GM23338 (cell line): Measurements from ENCODE around the gene RGS6. TPM values are rescaled to one million over a fixed set of nuclear protein-coding genes. Genes with fewer than 3 reads are reported as not detected.

Experiments used
- ATAC-seq: fragments of 200-7000 bp; cut with Tn5 transposase; 3 replicates; pipeline ENCODE4 v1.9.1; 2020
- DNase-seq: peaks from one replicate; pipeline ENCODE4 v3.0.0-alpha.2; 2015; ENCODE audit warnings: low spot score
- H2AFZ ChIP-seq: fragments of 200-600 bp; sonication (generic); 2 replicates; pipeline ENCODE4 v1.8.0; 2016; ENCODE audit warnings: antibody characterized with exemption, mild to moderate bottlenecking, moderate library complexity
- H3F3A ChIP-seq: fragments of 200-600 bp; sonication (generic); replicated peaks from 2 replicates; pipeline ENCODE4 v1.8.0; 2017; ENCODE audit warnings: antibody characterized with exemption, mixed run types, low read depth
- H3K27ac ChIP-seq: fragments of 200-600 bp; sonication (generic); 2 replicates; pipeline ENCODE4 v1.6.1; 2016; ENCODE audit warnings: low read depth
- H3K27me3 ChIP-seq: fragments of 200-600 bp; sonication (generic); 2 replicates; pipeline ENCODE4 v1.8.0; 2016; ENCODE audit warnings: mild to moderate bottlenecking, mixed run types, moderate library complexity; ENCODE audit not compliant: insufficient read depth
- H3K36me3 ChIP-seq: fragments of 200-600 bp; sonication (generic); 2 replicates; pipeline ENCODE4 v1.8.0; 2016; ENCODE audit warnings: mild to moderate bottlenecking; ENCODE audit not compliant: insufficient read depth
- H3K4me1 ChIP-seq: fragments of 200-600 bp; sonication (generic); 2 replicates; pipeline ENCODE4 v1.8.0; 2016; ENCODE audit warnings: mild to moderate bottlenecking, moderate library complexity; ENCODE audit not compliant: insufficient read depth
- H3K4me2 ChIP-seq: fragments of 200-600 bp; sonication (generic); 2 replicates; pipeline ENCODE4 v1.7.1; 2017; ENCODE audit warnings: mixed run types
- H3K4me3 ChIP-seq: fragments of 200-600 bp; sonication (generic); 2 replicates; pipeline ENCODE4 v1.6.1; 2016; ENCODE audit warnings: mixed run types
- H3K79me2 ChIP-seq: fragments of 200-600 bp; sonication (generic); replicated peaks from 2 replicates; pipeline ENCODE4 v1.8.0; 2017; ENCODE audit warnings: mild to moderate bottlenecking; ENCODE audit not compliant: insufficient read depth
- H3K9me2 ChIP-seq: fragments of 200-600 bp; sonication (generic); 2 replicates; pipeline ENCODE4 v1.8.0; 2017; ENCODE audit not compliant: insufficient read depth
- H4K20me1 ChIP-seq: fragments of 200-600 bp; sonication (generic); replicated peaks from 2 replicates; pipeline ENCODE4 v1.8.0; 2017; ENCODE audit warnings: mild to moderate bottlenecking; ENCODE audit not compliant: insufficient read depth
- H3K27ac Mint-ChIP-seq: 2 replicates; pipeline ENCODE4 v1.8.0; 2020; ENCODE audit warnings: inconsistent platforms, mild to moderate bottlenecking, moderate library complexity, mixed read lengths
- H3K27me3 Mint-ChIP-seq: 3 replicates; pipeline ENCODE4 v1.8.0; 2022; ENCODE audit warnings: low read depth, mild to moderate bottlenecking, moderate library complexity, mixed read lengths, inconsistent platforms; ENCODE audit not compliant: insufficient read depth, poor library complexity
- H3K36me3 Mint-ChIP-seq: 3 replicates; pipeline ENCODE4 v1.8.0; 2021; ENCODE audit warnings: low read depth, mild to moderate bottlenecking, inconsistent platforms, moderate library complexity, mixed read lengths
- H3K4me1 Mint-ChIP-seq: 3 replicates; pipeline ENCODE4 v1.8.0; 2020; ENCODE audit warnings: mild to moderate bottlenecking, inconsistent platforms, mixed read lengths
- H3K4me3 Mint-ChIP-seq: 3 replicates; pipeline ENCODE4 v1.8.0; 2021; ENCODE audit warnings: moderate library complexity, mild to moderate bottlenecking, inconsistent platforms, mixed read lengths
- H3K9me3 Mint-ChIP-seq: 3 replicates; pipeline ENCODE4 v1.8.0; 2020; ENCODE audit warnings: moderate library complexity, mild to moderate bottlenecking, inconsistent platforms, mixed read lengths
- CTCF ChIP-seq, 2 experiments: fragments of 200-600 bp in 1 of 2; sonication (generic) in 1 of 2; conservative IDR thresholded peaks; 2 replicates each; pipeline versions ENCODE4 v1.5.1 to v1.6.1; 2016 to 2017; ENCODE audit warnings: antibody characterized with exemption in 2 of 2, low read depth in 2 of 2, mild to moderate bottlenecking in 2 of 2, moderate library complexity in 1 of 2
- EZH2 ChIP-seq: fragments of 200-600 bp; sonication (generic); IDR thresholded peaks from one replicate; pipeline ENCODE4 v1.8.0; 2017; ENCODE audit warnings: antibody characterized with exemption, mild to moderate bottlenecking, low read depth; ENCODE audit not compliant: unreplicated experiment
- EZH2phosphoT487 ChIP-seq: fragments of 200-600 bp; sonication (generic); IDR thresholded peaks from one replicate; pipeline ENCODE4 v1.8.1; 2018; ENCODE audit warnings: antibody characterized with exemption; ENCODE audit not compliant: unreplicated experiment
- NANOG ChIP-seq: IDR thresholded peaks from 2 replicates; pipeline ENCODE4 v1.6.1; 2016; ENCODE audit warnings: antibody characterized with exemption, borderline replicate concordance
- STAT1 ChIP-seq: IDR thresholded peaks from one replicate; pipeline ENCODE4 v1.6.1; 2016; ENCODE audit warnings: antibody characterized with exemption; ENCODE audit not compliant: unreplicated experiment
- ZNF114 ChIP-seq: fragments of 250-450 bp; sonication (Bioruptor Pico); IDR thresholded peaks from 2 replicates; pipeline ENCODE4 v1.5.0; 2020; ENCODE audit warnings: mild to moderate bottlenecking, moderate library complexity
- ZNF462 ChIP-seq: fragments of 250-450 bp; sonication (Bioruptor Pico); IDR thresholded peaks from 2 replicates; pipeline ENCODE4 v1.5.0; 2020; ENCODE audit warnings: mild to moderate bottlenecking, moderate library complexity
- polyA plus RNA-seq: library from polyadenylated mRNA; unstranded; fragments of >200 nt; fragmentation: Nextera tagmentation; extraction: Ambion mirVana; gene quantifications from 2 replicates; pipeline ENCODE4 v1.2.1, GENCODE V29; 2016
- total RNA-seq: library from RNA; depleted of rRNA; stranded (reverse); fragments of >200 nt; shearing (Covaris generic); gene quantifications from 2 replicates; pipeline ENCODE4 v1.2.3, GENCODE V29; 2014
- TF ChIP-seq, protein P1 (sequence below): IDR thresholded peaks from 2 replicates; pipeline ENCODE4 v1.6.1; 2016; ENCODE audit warnings: antibody characterized with exemption
- TF ChIP-seq, protein P2 (sequence below): IDR thresholded peaks from one replicate; pipeline ENCODE4 v1.6.1; 2018; ENCODE audit warnings: antibody characterized with exemption; ENCODE audit not compliant: unreplicated experiment

RGS6 gene
- total and polyA plus RNA-seq, 2 experiments from 2014 or later = 0.66 to 0.83 TPM

DNA sequence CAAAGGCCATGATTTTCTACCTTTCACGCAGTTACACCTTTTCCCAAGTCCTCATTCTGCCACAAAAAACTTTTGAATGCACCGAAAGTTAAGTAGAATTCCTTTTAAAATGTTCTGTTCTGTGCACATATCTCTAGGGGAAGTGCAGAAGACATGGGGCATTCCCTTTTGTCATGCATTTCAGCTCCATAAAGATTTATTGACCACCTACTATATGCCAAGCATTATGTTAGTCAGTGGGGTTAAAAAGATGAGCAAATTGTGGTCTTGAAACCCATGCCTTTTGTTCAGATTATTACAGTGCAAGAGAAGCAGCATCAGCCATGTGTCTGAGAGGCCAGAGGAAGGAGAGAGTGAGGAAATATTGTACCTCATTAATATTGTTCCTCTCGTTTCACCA, 338.5 kb downstream of the RGS6 start (continued):
- TF ChIP-seq EZH2phosphoT487 = no peak

GRCh38 chr14:72275242-72275641, 343.0 kb downstream of the RGS6 start:
- Mint-ChIP-seq H3K4me3 (no peak overlapping the region), H3K27ac (no peak overlapping the region), H3K27me3 (no peaks in the 10 kb centered on the region), H3K4me1 (peaks cover 5% of the 10 kb centered on the region; the same call in 2 of the 3 replicates), H3K36me3 (no peaks in the 10 kb centered on the region), H3K9me3 (peaks cover 5% of the 10 kb centered on the region)
- Histone ChIP-seq H3K9me2 (peaks cover 10% of the 10 kb centered on the region; the same call in 1 of the 2 replicates), H3K36me3 (no peaks in the 10 kb centered on the region; the same call in 1 of the 2 replicates), H3K4me2 (no peak overlapping the region), H3K27ac (no peak overlapping the region), H2AFZ (no peak overlapping the region), H3K27me3 (no peaks in the 10 kb centered on the region), H3F3A (no peaks in the 10 kb centered on the region), H3K4me3 (no peak overlapping the region), H4K20me1 (no peaks in the 10 kb centered on the region), H3K4me1 (no peaks in the 10 kb centered on the region), H3K79me2 (no peaks in the 10 kb centered on the region)
- ATAC-seq (no peak), DNase-seq (no peak)
- no peak for TF ChIP-seq ZNF462
- no peak for TF ChIP-seq NANOG
- no peak for TF ChIP-seq CTCF (conservative IDR thresholded peaks at IDR 0.05; ENCODE audit: low read depth in 2 of 2)
- no peak for TF ChIP-seq EZH2
- TF ChIP-seq, protein P1, sequence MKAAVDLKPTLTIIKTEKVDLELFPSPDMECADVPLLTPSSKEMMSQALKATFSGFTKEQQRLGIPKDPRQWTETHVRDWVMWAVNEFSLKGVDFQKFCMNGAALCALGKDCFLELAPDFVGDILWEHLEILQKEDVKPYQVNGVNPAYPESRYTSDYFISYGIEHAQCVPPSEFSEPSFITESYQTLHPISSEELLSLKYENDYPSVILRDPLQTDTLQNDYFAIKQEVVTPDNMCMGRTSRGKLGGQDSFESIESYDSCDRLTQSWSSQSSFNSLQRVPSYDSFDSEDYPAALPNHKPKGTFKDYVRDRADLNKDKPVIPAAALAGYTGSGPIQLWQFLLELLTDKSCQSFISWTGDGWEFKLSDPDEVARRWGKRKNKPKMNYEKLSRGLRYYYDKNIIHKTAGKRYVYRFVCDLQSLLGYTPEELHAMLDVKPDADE = no peak
- TF ChIP-seq STAT1 = no peak
- TF ChIP-seq, protein P2, sequence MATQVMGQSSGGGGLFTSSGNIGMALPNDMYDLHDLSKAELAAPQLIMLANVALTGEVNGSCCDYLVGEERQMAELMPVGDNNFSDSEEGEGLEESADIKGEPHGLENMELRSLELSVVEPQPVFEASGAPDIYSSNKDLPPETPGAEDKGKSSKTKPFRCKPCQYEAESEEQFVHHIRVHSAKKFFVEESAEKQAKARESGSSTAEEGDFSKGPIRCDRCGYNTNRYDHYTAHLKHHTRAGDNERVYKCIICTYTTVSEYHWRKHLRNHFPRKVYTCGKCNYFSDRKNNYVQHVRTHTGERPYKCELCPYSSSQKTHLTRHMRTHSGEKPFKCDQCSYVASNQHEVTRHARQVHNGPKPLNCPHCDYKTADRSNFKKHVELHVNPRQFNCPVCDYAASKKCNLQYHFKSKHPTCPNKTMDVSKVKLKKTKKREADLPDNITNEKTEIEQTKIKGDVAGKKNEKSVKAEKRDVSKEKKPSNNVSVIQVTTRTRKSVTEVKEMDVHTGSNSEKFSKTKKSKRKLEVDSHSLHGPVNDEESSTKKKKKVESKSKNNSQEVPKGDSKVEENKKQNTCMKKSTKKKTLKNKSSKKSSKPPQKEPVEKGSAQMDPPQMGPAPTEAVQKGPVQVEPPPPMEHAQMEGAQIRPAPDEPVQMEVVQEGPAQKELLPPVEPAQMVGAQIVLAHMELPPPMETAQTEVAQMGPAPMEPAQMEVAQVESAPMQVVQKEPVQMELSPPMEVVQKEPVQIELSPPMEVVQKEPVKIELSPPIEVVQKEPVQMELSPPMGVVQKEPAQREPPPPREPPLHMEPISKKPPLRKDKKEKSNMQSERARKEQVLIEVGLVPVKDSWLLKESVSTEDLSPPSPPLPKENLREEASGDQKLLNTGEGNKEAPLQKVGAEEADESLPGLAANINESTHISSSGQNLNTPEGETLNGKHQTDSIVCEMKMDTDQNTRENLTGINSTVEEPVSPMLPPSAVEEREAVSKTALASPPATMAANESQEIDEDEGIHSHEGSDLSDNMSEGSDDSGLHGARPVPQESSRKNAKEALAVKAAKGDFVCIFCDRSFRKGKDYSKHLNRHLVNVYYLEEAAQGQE = no peak
- TF ChIP-seq ZNF114 (CRISPR knock-in tag) = no peak
